ENCODE results near the gene PTGER2. TPM values are rescaled to one million over a fixed set of nuclear protein-coding genes. Genes with fewer than 3 reads are reported as not detected.
A peak's percentile ranks its signal among the peaks of the same experiment; 100 is the strongest.

PTGER2 gene, protein sequence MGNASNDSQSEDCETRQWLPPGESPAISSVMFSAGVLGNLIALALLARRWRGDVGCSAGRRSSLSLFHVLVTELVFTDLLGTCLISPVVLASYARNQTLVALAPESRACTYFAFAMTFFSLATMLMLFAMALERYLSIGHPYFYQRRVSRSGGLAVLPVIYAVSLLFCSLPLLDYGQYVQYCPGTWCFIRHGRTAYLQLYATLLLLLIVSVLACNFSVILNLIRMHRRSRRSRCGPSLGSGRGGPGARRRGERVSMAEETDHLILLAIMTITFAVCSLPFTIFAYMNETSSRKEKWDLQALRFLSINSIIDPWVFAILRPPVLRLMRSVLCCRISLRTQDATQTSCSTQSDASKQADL
- polyA plus RNA-seq (2013, experiment 1 of 2) = not detected
- not detected for polyA plus RNA-seq (2013, experiment 2 of 2)

DNA sequence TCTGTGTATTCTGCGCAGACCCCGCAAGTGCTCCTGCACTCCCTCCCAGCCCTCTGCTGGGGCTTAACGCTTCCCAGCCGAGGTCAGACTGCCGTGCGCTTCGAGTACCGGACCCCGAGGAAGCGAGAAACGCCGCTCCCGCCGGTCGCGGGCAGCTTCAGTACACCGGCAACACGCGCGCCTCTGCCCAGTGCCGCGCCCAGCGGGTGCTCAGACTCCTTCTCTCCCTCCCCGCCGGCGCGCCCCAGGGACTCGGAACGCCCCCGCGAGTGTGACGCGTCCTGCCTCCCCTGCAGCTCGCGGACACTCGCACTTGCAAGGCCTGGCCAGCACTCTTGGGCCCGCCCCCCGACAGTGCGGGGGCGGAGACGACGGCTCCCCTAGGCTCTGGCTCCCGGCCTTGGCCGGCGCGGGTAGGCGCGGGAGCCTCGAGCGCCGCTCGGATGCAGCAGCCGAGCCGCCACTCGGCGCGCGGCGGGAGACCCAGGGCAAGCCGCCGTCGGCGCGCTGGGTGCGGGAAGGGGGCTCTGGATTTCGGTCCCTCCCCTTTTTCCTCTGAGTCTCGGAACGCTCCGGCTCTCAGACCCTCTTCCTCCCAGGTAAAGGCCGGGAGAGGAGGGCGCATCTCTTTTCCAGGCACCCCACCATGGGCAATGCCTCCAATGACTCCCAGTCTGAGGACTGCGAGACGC is at the start of gene PTGER2:
PTGER2 (plus strand) TSS at position 410 of the 692 bp plus-strand sequence; CDS start at position 647, 237 bp downstream.
- no peak within 1 kb of the TSS for H4K8ac ChIP-seq (ENCODE audit: low read depth, low read length)
- H3K18ac ChIP-seq (ENCODE audit: low read length) = peak within 1 kb of the TSS; percentile 84
- WGBS, 2 donors (ENCODE audit: extremely low coverage in 2 of 2, insufficient read length in 2 of 2, insufficient replicate concordance in 1 of 2) = no CpG with 5 or more reads among the region's 73 CpGs
- peak within 1 kb of the TSS; percentile 82 for H3K9ac ChIP-seq (ENCODE audit: low read depth, low read length, poor library complexity)
- no peak within 1 kb of the TSS for H2AK5ac ChIP-seq (ENCODE audit: low read depth, low read length)
- H3K4ac ChIP-seq (ENCODE audit: low read length) = no peak within 1 kb of the TSS
- H3K4me3 ChIP-seq (ENCODE audit: low read length in 2 of 2) = peak within 1 kb of the TSS; percentile 33 to 79
- peaks cover 9 to 93% (median 45%) of the 10 kb centered on the region in 3 experiments for H3K27me3 ChIP-seq (ENCODE audit: control insufficient read depth in 3 of 3, insufficient read depth in 3 of 3, low read depth in 1 of 3, low read length in 3 of 3)
- peaks cover 0 to 6% of the 10 kb centered on the region in 2 donors for H3K9me3 ChIP-seq (replicated peaks in 1 of 2; ENCODE audit: control insufficient read depth in 2 of 2, insufficient read depth in 1 of 2, low read depth in 1 of 2, low read length in 2 of 2)
- H2BK5ac ChIP-seq (ENCODE audit: low read length) = peak within 1 kb of the TSS; percentile 48
- H3K14ac ChIP-seq (ENCODE audit: low read length) = peak within 1 kb of the TSS; percentile 77
- peaks cover 7% of the 10 kb centered on the region in 2 donors for H3K4me1 ChIP-seq (ENCODE audit: control insufficient read depth in 2 of 2, insufficient read depth in 1 of 2, low read depth in 1 of 2, low read length in 2 of 2)
- no peak within 1 kb of the TSS for H2BK12ac ChIP-seq (ENCODE audit: low read length)
- no peaks in the 10 kb centered on the region for H3K79me1 ChIP-seq (ENCODE audit: low read depth, low read length)
- H2BK120ac ChIP-seq (ENCODE audit: low read depth, low read length) = no peak within 1 kb of the TSS
- H3K23ac ChIP-seq (ENCODE audit: low read depth, low read length, poor library complexity) = peak within 1 kb of the TSS; percentile 86
- peak; percentile 59 for DNase-seq (ENCODE audit: low spot score)
- peak within 1 kb of the TSS; percentile 91 for H3K4me2 ChIP-seq (ENCODE audit: insufficient read depth, low read length, poor library complexity, severe bottlenecking)
- H2AFZ ChIP-seq (ENCODE audit: low read length) = peak within 1 kb of the TSS; percentile 92
- no peak within 1 kb of the TSS for H3K27ac ChIP-seq (replicated peaks; ENCODE audit: low read length)
- H2BK15ac ChIP-seq (ENCODE audit: low read length) = no peak within 1 kb of the TSS
- H3K36me3 ChIP-seq (replicated peaks in 1 of 2; ENCODE audit: control insufficient read depth in 2 of 2, insufficient read depth in 2 of 2, low read length in 2 of 2) = no peaks in the 10 kb centered on the region
- H4K91ac ChIP-seq (ENCODE audit: low read depth, low read length, poor library complexity) = no peak within 1 kb of the TSS

DNA sequence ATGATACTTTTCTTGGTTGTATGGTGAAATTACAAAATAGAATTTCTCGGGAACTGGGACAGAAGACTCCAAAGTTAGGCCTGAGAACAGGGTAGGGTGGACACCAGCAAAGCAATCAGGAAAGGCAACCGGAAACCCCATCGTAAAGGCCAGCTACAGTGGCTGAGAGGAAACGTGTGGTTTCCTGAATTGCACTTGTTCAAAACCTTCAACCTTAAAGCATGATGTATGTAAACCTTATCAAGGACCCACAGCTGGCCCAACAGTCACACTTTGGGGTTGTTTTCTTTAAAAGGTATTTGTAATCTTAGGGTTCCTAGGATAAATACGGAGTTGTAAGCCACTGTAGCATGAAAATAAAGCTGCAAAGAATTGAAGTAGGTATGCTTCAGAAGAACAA is 48.9 kb upstream of the PTGER2 start:
- H3K27me3 ChIP-seq (ENCODE audit: control insufficient read depth in 3 of 3, insufficient read depth in 3 of 3, low read depth in 1 of 3, low read length in 3 of 3) = peaks cover 14 to 60% (median 36%) of the 10 kb centered on the region in 3 experiments

DNA sequence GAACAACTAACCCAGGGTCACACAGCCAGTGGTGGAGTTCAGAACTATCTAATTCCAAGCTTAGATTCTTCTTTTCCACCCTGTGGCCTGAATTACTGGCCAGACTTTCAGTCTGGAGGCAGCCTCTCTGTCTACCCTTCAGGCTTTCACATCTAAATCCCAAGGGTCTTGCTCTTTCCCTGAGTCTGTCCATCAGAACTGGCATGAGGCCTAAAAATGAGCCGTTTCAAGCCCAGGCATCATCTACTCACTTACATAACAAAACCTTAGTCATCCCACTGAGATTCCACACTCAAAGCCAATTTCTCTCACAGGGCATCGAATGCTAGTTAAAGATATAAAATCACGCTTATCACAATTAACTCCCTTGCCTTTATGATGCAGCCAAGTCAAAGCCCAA is 47.9 kb upstream of the PTGER2 start:
- H3K27me3 ChIP-seq (ENCODE audit: control insufficient read depth in 3 of 3, insufficient read depth in 3 of 3, low read depth in 1 of 3, low read length in 3 of 3) = peaks cover 14 to 69% (median 36%) of the 10 kb centered on the region in 3 experiments
- no peaks in the 10 kb centered on the region for H3K79me1 ChIP-seq (ENCODE audit: low read depth, low read length)

More for the DNA sequence above, 48.9 kb upstream of the PTGER2 start:
- Histone ChIP-seq H4K91ac (ENCODE audit: low read depth, low read length, poor library complexity) (no peak overlapping the region), H3K9me3 (replicated peaks in 1 of 2; ENCODE audit: control insufficient read depth in 2 of 2, insufficient read depth in 1 of 2, low read depth in 1 of 2, low read length in 2 of 2) (peaks cover 0 to 3% of the 10 kb centered on the region in 2 donors), H3K36me3 (replicated peaks in 1 of 2; ENCODE audit: control insufficient read depth in 2 of 2, insufficient read depth in 2 of 2, low read length in 2 of 2) (no peaks in the 10 kb centered on the region), H2AFZ (ENCODE audit: low read length) (no peak overlapping the region), H3K9ac (ENCODE audit: low read depth, low read length, poor library complexity) (no peak overlapping the region), H3K79me1 (ENCODE audit: low read depth, low read length) (no peaks in the 10 kb centered on the region), H3K14ac (ENCODE audit: low read length) (no peak overlapping the region), H3K4me1 (ENCODE audit: control insufficient read depth in 2 of 2, insufficient read depth in 1 of 2, low read depth in 1 of 2, low read length in 2 of 2) (peaks cover 0 to 1% of the 10 kb centered on the region in 2 donors), H3K18ac (ENCODE audit: low read length) (no peak overlapping the region), H2BK5ac (ENCODE audit: low read length) (no peak overlapping the region), H3K4me2 (ENCODE audit: insufficient read depth, low read length, poor library complexity, severe bottlenecking) (no peak overlapping the region), H3K4me3 (ENCODE audit: low read length in 2 of 2) (no peak overlapping the region), H3K27ac (replicated peaks; ENCODE audit: low read length) (no peak overlapping the region), H2AK5ac (ENCODE audit: low read depth, low read length) (no peak overlapping the region), H3K4ac (ENCODE audit: low read length) (no peak overlapping the region), H2BK12ac (ENCODE audit: low read length) (no peak overlapping the region), H3K23ac (ENCODE audit: low read depth, low read length, poor library complexity) (no peak overlapping the region), H4K8ac (ENCODE audit: low read depth, low read length) (no peak overlapping the region), H2BK120ac (ENCODE audit: low read depth, low read length) (no peak overlapping the region), H2BK15ac (ENCODE audit: low read length) (no peak overlapping the region)
- no CpG with 5 or more reads among the region's 5 CpGs for WGBS, 2 donors (ENCODE audit: extremely low coverage in 2 of 2, insufficient read length in 2 of 2, insufficient replicate concordance in 1 of 2)
- DNase-seq (ENCODE audit: low spot score) = no peak

DNA sequence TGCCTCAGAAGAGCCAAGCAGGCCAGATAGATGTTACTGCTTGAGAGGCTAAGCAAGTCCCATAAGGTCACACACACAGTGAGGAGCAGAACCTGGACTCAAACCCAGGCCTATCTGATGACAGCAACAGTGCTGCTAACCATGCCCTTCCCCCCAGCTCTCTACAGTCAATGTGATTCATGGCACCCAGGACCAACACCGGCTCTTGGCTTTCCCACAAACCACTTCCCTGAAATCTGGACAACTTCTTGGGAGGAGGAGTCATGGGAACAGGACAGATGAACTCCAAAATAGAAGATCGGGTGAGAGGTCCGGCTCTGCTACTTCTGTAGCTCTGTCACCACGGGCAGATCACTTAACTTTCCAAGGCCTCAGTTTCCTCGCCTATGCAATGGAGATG is 47.3 kb upstream of the PTGER2 start:
- Histone ChIP-seq H3K14ac (ENCODE audit: low read length) (no peak overlapping the region), H3K9me3 (replicated peaks in 1 of 2; ENCODE audit: control insufficient read depth in 2 of 2, insufficient read depth in 1 of 2, low read depth in 1 of 2, low read length in 2 of 2) (peaks cover 0 to 3% of the 10 kb centered on the region in 2 donors), H3K23ac (ENCODE audit: low read depth, low read length, poor library complexity) (no peak overlapping the region), H2BK5ac (ENCODE audit: low read length) (no peak overlapping the region), H2BK12ac (ENCODE audit: low read length) (no peak overlapping the region), H2BK15ac (ENCODE audit: low read length) (no peak overlapping the region), H3K4me1 (ENCODE audit: control insufficient read depth in 2 of 2, insufficient read depth in 1 of 2, low read depth in 1 of 2, low read length in 2 of 2) (peaks cover 0 to 1% of the 10 kb centered on the region in 2 donors), H4K8ac (ENCODE audit: low read depth, low read length) (no peak overlapping the region), H3K27me3 (ENCODE audit: control insufficient read depth in 3 of 3, insufficient read depth in 3 of 3, low read depth in 1 of 3, low read length in 3 of 3) (peaks cover 14 to 73% (median 36%) of the 10 kb centered on the region in 3 experiments), H2AK5ac (ENCODE audit: low read depth, low read length) (no peak overlapping the region), H2BK120ac (ENCODE audit: low read depth, low read length) (no peak overlapping the region), H3K79me1 (ENCODE audit: low read depth, low read length) (no peaks in the 10 kb centered on the region), H3K4ac (ENCODE audit: low read length) (no peak overlapping the region), H3K18ac (ENCODE audit: low read length) (no peak overlapping the region), H3K9ac (ENCODE audit: low read depth, low read length, poor library complexity) (no peak overlapping the region), H3K27ac (replicated peaks; ENCODE audit: low read length) (no peak overlapping the region), H2AFZ (ENCODE audit: low read length) (no peak overlapping the region), H3K4me2 (ENCODE audit: insufficient read depth, low read length, poor library complexity, severe bottlenecking) (no peak overlapping the region), H3K36me3 (replicated peaks in 1 of 2; ENCODE audit: control insufficient read depth in 2 of 2, insufficient read depth in 2 of 2, low read length in 2 of 2) (no peaks in the 10 kb centered on the region), H4K91ac (ENCODE audit: low read depth, low read length, poor library complexity) (no peak overlapping the region), H3K4me3 (ENCODE audit: low read length in 2 of 2) (no peak overlapping the region)
- WGBS, 2 donors (ENCODE audit: extremely low coverage in 2 of 2, insufficient read length in 2 of 2, insufficient replicate concordance in 1 of 2) = no CpG with 5 or more reads among the region's 5 CpGs
- DNase-seq (ENCODE audit: low spot score) = no peak

More for the DNA sequence above, 47.9 kb upstream of the PTGER2 start:
- H2BK5ac ChIP-seq (ENCODE audit: low read length) = no peak overlapping the region
- no peak overlapping the region for H3K27ac ChIP-seq (replicated peaks; ENCODE audit: low read length)
- H3K23ac ChIP-seq (ENCODE audit: low read depth, low read length, poor library complexity) = no peak overlapping the region
- no peak overlapping the region for H2AFZ ChIP-seq (ENCODE audit: low read length)
- H4K91ac ChIP-seq (ENCODE audit: low read depth, low read length, poor library complexity) = no peak overlapping the region
- peaks cover 0 to 1% of the 10 kb centered on the region in 2 donors for H3K4me1 ChIP-seq (ENCODE audit: control insufficient read depth in 2 of 2, insufficient read depth in 1 of 2, low read depth in 1 of 2, low read length in 2 of 2)
- H2BK15ac ChIP-seq (ENCODE audit: low read length) = no peak overlapping the region
- H3K4me3 ChIP-seq (ENCODE audit: low read length in 2 of 2) = no peak overlapping the region
- peaks cover 0 to 3% of the 10 kb centered on the region in 2 donors for H3K9me3 ChIP-seq (replicated peaks in 1 of 2; ENCODE audit: control insufficient read depth in 2 of 2, insufficient read depth in 1 of 2, low read depth in 1 of 2, low read length in 2 of 2)
- H3K14ac ChIP-seq (ENCODE audit: low read length) = no peak overlapping the region
- H3K18ac ChIP-seq (ENCODE audit: low read length) = no peak overlapping the region
- no peak overlapping the region for H2BK12ac ChIP-seq (ENCODE audit: low read length)
- no peak for DNase-seq (ENCODE audit: low spot score)
- H2BK120ac ChIP-seq (ENCODE audit: low read depth, low read length) = no peak overlapping the region
- no peak overlapping the region for H4K8ac ChIP-seq (ENCODE audit: low read depth, low read length)
- no peak overlapping the region for H3K9ac ChIP-seq (ENCODE audit: low read depth, low read length, poor library complexity)
- H3K4ac ChIP-seq (ENCODE audit: low read length) = no peak overlapping the region
- no peak overlapping the region for H2AK5ac ChIP-seq (ENCODE audit: low read depth, low read length)
- no peak overlapping the region for H3K4me2 ChIP-seq (ENCODE audit: insufficient read depth, low read length, poor library complexity, severe bottlenecking)
- no peaks in the 10 kb centered on the region for H3K36me3 ChIP-seq (replicated peaks in 1 of 2; ENCODE audit: control insufficient read depth in 2 of 2, insufficient read depth in 2 of 2, low read length in 2 of 2)
- no CpG with 5 or more reads among the region's 3 CpGs for WGBS, 2 donors (ENCODE audit: extremely low coverage in 2 of 2, insufficient read length in 2 of 2, insufficient replicate concordance in 1 of 2)
